Measurements from ENCODE around the gene TRIM9.

The TRIM9 gene

DNA sequence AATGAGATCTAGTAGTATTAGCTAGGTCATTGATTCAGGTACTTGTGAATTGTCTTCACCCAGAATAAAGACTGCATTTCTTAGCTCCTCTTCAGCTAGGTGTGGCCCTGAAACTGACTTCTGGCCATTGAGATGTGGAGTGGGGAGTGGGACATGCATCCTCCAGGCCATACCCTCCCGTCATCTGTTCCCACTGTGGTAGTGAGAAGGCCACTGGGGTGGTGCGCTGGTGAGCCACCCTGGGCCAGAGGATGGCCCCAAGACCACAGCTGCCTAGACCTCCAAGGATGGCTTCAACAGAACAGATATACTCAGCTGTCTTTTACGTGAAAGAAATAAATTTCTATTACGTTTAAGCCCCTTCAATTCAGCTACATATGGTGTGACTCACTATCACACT is 36.5 kb downstream of the TRIM9 start:
- DNase-seq (ENCODE audit: low read depth in 2 of 2): no peak

- no peak for DNase-seq (ENCODE audit: low read depth in 2 of 2)
Measured at GRCh38 chr14:51056421-51056820, 38.5 kb downstream of the TRIM9 start.

GRCh38 chr14:51053157-51053556 is 41.7 kb downstream of the TRIM9 start:
- DNase-seq (ENCODE audit: low read depth in 2 of 2): no peak

DNA sequence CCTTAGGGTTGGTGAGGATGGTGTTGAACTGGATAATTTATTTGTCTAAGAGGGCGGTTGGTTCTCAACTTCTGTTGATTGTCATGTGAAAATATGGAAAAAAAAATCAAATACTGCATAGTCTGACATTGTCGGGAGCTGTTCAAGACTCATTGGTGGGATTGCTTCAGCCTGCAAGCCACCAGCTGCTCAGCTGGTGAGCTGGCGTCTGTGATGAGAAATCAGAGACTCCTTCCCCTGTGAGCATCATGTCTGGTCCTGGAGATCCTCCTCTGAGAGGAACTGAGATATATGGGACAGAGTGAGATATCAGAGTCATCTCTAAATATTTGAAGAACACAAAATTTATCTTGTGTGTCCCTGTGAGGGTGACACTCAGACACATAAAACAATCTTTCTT is 49.9 kb downstream of the TRIM9 start:
- DNase-seq (ENCODE audit: low read depth in 2 of 2): no peak

- no peak for DNase-seq (ENCODE audit: low read depth in 2 of 2)
Measured at GRCh38 chr14:51041883-51042282, 53.0 kb downstream of the TRIM9 start.

DNA sequence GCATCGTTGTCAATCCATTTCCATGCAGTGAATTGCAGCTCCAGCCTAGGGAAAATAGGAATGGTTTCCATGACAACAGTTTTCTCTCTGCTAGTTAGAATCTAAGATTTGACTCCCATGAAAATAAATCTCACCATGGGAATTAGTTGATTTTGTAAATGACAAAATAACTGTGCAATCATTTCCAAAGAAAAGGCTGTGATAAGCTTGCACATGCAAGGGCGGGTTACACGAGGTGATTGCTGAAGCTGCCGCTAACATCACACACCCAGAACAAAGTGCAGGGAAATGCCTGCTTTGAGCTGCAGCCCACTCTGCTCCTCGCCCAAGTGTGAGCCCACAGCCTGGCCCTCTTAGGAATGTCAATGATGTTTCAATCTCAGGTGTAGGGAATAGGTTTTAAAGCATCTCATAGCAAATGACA is 53.8 kb downstream of the TRIM9 start:
- no peak for DNase-seq (ENCODE audit: low read depth in 2 of 2)

DNA sequence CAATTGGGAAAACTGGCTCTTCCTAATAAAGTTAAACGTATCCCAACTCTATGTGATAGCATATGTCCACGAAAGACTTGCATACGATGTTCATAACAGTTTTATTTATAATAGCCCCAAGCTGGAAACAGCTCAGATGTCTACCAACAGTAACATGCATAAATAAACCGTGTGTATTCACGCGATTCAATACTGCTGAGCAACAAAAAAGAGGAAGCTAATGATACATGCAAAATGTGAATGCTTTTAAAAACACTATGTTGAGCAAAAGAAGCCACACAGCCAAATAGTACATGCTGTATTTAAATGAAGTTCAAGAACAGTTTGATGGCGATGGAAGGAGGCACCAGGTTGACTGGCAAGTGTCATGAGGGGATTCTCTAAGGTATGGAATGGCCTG is 55.7 kb downstream of the TRIM9 start:
- no peak for DNase-seq (ENCODE audit: low read depth in 2 of 2)

DNA sequence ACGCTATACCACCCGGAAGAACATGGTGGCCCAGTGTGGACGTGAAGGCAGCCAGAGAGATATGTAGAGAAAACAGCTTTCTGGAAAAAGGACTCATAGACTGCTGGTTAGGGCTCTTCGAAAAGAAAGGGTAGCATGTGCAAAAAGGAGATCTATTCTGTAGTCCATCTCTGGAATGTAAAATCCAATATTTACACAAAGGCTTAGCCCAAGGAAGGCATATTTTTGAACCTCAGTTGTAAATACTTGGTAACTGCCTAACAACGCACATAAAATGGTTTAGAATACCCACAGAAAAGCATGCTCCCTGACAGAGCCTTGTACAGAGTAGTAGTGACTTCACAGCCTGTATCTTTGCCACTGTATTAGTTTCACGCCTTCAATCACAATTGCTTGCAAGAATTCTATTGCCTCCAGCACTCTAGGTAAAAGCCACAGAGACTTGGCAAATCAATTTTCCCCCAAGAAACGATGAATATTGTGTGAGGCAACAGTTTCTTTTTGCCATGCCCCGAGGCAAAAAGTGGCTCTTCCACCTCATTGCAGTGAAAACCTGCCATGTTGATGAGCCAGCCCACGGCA is 59.2 kb downstream of the TRIM9 start:
- DNase-seq (ENCODE audit: low read depth in 2 of 2): no peak

- no peak for DNase-seq (ENCODE audit: low read depth in 2 of 2)
Measured at GRCh38 chr14:51028851-51029754, 65.8 kb downstream of the TRIM9 start.

DNA sequence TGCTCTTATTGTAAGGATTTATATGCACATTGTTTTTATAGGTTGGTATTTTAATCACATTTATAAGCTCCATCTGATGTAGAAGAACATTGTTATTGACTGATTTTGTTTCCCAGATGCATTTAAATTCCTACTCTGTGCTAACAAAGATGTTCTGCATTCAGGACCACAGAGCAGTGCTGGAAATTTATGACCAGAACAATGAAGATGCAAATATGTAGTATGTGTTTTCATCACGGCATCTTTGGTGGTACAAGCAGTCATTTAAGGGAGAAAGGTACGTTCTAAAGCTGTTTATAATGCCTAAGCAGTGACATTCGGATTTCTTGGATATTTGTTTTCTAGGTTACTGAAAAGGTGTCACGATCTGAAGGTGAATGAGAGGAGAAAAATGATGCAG is 66.5 kb downstream of the TRIM9 start:
- no peak for DNase-seq (ENCODE audit: low read depth in 2 of 2)

DNA sequence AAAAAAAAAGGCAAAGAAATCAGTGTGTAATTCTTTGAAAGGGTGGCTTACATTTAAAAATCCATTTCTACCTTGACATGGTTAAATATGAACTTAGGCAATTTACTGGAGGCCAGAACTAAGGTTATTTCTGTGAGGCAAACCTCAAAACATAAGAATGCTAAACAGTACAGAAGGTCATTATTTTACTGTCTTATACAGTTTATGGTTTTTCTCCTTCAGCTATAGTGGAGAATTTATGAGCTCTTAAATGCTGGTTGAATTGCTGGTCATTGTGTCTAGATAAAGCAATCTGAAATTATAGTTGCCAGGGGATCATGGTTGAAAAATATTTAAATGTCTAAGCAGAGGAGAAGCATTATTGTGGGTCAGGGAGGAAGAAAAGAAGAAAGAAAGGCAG is 70.5 kb downstream of the TRIM9 start:
- no peak for DNase-seq (ENCODE audit: low read depth in 2 of 2)

- DNase-seq (ENCODE audit: low read depth in 2 of 2): no peak
Measured at GRCh38 chr14:51023964-51024363, 70.9 kb downstream of the TRIM9 start.

GRCh38 chr14:51022769-51023168 is 72.1 kb downstream of the TRIM9 start:
- DNase-seq (ENCODE audit: low read depth in 2 of 2): no peak

- DNase-seq (ENCODE audit: low read depth in 2 of 2): no peak
Measured at GRCh38 chr14:51020024-51020710, 74.7 kb downstream of the TRIM9 start.

- no peak for DNase-seq (ENCODE audit: low read depth in 2 of 2)
Measured at GRCh38 chr14:51019089-51019488, 75.8 kb downstream of the TRIM9 start.

DNA sequence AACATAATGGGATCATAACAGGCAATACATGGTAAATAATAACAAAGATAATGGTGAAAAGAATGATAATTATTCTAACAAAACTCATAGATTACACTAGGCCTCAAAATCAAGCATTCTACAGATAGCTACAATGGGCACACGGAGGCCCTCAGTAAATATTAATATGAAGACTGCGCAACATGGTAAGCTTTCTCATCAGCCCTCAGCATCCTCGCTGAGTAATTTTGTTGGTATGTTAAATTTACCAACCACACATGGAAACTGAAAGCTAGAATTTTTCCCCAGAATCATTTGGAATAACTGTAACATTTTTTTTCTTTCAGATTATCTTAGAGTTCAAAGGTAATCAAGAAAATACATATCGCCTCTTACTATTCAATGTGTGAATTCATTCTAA is 76.4 kb downstream of the TRIM9 start:
- DNase-seq (ENCODE audit: low read depth in 2 of 2): no peak

DNA sequence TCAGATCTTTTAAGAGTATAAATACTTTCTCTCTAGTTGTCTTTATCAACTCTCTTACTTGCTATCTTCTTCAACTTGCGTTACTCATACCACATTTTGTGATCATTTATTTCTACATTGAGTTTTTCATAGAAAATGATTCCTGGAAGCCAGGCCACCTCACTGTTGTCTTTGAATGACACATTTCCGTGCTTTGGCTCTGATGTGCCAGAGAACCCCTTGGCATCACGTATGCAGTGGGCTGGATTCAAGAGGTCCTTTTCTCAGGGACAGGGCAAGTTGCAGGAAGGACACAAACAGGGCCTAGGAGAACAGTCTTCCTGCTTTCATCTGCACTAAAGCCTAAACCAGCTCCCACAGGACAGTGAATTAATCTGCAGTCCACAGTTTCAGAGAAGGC is 80.3 kb downstream of the TRIM9 start:
- no peak for DNase-seq (ENCODE audit: low read depth in 2 of 2)

DNA sequence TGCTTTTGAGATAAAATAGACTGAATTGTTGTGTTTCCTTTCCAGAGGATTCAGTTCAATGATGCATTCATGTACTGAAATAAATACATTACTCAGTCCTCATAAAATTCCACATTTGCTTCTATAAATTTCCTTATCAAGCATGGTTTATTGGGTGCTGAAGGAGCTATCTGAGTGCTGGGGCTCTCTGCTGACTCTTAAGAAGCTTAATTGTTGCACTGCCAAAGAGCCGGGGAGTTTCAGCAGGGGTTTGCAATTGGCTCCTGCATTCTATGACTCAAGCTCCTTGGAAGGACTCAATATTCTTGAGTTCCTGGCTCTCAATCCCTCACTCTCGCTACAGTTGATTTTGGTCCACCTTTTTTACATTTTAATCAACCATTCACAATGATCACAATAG is 80.8 kb downstream of the TRIM9 start:
- no peak for DNase-seq (ENCODE audit: low read depth in 2 of 2)

- DNase-seq (ENCODE audit: low read depth in 2 of 2): no peak
Measured at GRCh38 chr14:51012055-51012454, 82.8 kb downstream of the TRIM9 start.

DNA sequence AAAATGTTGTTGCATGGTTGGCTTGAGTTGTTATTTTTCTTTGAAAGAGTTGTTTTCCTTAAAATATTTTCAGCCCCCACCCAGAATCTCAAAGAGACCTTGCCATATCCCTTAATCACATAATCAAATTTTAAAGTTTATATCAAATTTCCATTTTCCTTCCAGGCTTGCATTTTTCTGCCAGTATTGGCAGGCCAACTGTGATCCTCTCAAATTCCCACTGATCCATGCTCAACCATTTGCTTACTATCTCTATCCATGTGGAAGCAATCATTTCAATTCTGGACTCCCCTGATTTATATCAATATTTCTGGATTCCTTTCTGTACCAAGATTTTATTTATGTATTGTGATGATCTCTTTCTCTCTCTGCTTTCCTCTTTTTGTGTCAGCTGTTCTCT is 86.5 kb downstream of the TRIM9 start:
- DNase-seq (ENCODE audit: low read depth in 2 of 2): no peak

- DNase-seq (ENCODE audit: low read depth in 2 of 2): no peak
Measured at GRCh38 chr14:51006781-51007211, 88.1 kb downstream of the TRIM9 start.

DNA sequence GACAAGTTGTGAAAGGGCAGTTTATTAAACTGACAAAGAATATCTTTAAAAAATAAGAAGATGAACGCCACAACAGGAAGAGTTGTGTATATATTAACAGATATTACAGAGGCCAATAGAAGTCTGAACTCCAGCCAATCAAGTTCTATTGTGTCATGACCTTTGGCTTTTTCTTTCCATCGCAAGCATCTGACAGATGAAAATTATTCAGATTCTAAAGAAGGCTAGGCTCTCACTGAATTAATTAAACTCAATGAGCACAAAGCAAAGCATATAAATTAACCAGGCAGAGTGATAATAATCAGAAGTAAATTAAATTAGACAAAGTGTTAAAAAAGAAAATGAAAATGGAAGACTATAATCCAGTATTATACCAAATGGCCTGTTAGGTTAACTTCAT is 88.6 kb downstream of the TRIM9 start:
- DNase-seq (ENCODE audit: low read depth in 2 of 2): no peak

Measured in stimulated activated CD8-positive, alpha-beta memory T cell treated with anti-CD3 and anti-CD28 coated beads, Interleukin-2, amount 100 ng/mL, for 1 hour (primary cell).